ENCODE data around the gene ROBO1. TPM values are rescaled to one million over a fixed set of nuclear protein-coding genes. Genes with fewer than 3 reads are reported as not detected.

The ROBO1 gene
- total and polyA plus RNA-seq, 2 donors (not counting 3 experiments of a cell fraction or from before 2014, with no cell fraction given): 5.9 to 14.2 TPM

- Histone ChIP-seq H3K9ac (replicated peaks; ENCODE audit: extremely low read depth, insufficient read depth, low read length) (no peak overlapping the region), H3K4me1 (ENCODE audit: control insufficient read depth, extremely low read depth, insufficient read depth, low read length) (no peaks in the 10 kb centered on the region), H3K27ac (ENCODE audit: insufficient read depth, low read depth, low read length) (no peak overlapping the region), H3K36me3 (ENCODE audit: control insufficient read depth in 2 of 2, extremely low read depth in 1 of 2, insufficient read depth in 2 of 2, low read length in 2 of 2) (no peaks in the 10 kb centered on the region), H2AFZ (ENCODE audit: low read depth, low read length) (no peak overlapping the region), H3K4me2 (ENCODE audit: insufficient read depth, low read length) (no peak overlapping the region), H3K27me3 (ENCODE audit: control insufficient read depth in 2 of 2, insufficient read depth in 2 of 2, low read length in 2 of 2) (no peaks in the 10 kb centered on the region), H3K9me1 (replicated peaks; ENCODE audit: control insufficient read depth, extremely low read depth, insufficient read depth, low read length) (no peaks in the 10 kb centered on the region), H3K79me2 (ENCODE audit: control insufficient read depth, insufficient read depth, low read length) (no peaks in the 10 kb centered on the region), H4K20me1 (replicated peaks; ENCODE audit: control insufficient read depth, extremely low read depth, insufficient read depth, low read length) (no peaks in the 10 kb centered on the region), H3K9me3 (replicated peaks; ENCODE audit: control insufficient read depth, insufficient read depth, low read length) (no peaks in the 10 kb centered on the region), H3K4me3 (replicated peaks in 1 of 3; ENCODE audit: insufficient read depth in 1 of 3, low read depth in 1 of 3, low read length in 3 of 3) (no peak overlapping the region)
- no TSS peak for BruUV-seq (replicated peaks)
- dilution Hi-C loops (cut with MboI; ENCODE audit: extremely low pct_ligation_motif_present, low sequenced_read_pairs): no loop called here
- no peak for DNase-seq (ENCODE audit: low read depth, low spot score)
- TF ChIP-seq CTCF (IDR thresholded peaks at IDR 0.05; ENCODE audit: extremely low read depth in 1 of 2, insufficient read depth in 1 of 2, low read depth in 1 of 2, low read length in 2 of 2) (no peak), MYC (IDR thresholded peaks at IDR 0.05; ENCODE audit: low read depth, low read length) (no peak), POLR2A (IDR thresholded peaks at IDR 0.05; ENCODE audit: low read depth, low read length) (no peak), JUN (IDR thresholded peaks at IDR 0.05; ENCODE audit: borderline replicate concordance, insufficient read depth, insufficient read length, low read depth) (no peak), MAX (IDR thresholded peaks at IDR 0.05; ENCODE audit: insufficient read depth, insufficient read length) (no peak), FOS (IDR thresholded peaks at IDR 0.05; ENCODE audit: borderline replicate concordance, insufficient read depth, low read length) (no peak), POLR2AphosphoS5 (IDR thresholded peaks at IDR 0.05; ENCODE audit: insufficient read depth, low read depth, low read length) (no peak), GATA2 (IDR thresholded peaks at IDR 0.05; ENCODE audit: insufficient read depth, insufficient read length, low read depth, low read length) (no peak), EZH2 (IDR thresholded peaks at IDR 0.05; ENCODE audit: borderline replicate concordance, low read depth, low read length, severe bottlenecking) (no peak)
- intact Hi-C loops (cut with micrococcal nuclease): no loop called here
- FAIRE-seq: no peak
- ChIA-PET POLR2A (no interaction called here), CTCF (no interaction called here)
These were observed 607.4 kb downstream of the ROBO1 start for GRCh38 chr3:79160421-79160820.

Data from endothelial cell of umbilical vein (primary cell).